Stomach (tissue), 9 donors: ENCODE data around the gene TAP1. TPM values are rescaled to one million over a fixed set of nuclear protein-coding genes. Genes with fewer than 3 reads are reported as not detected.
A peak's percentile ranks its signal among the peaks of the same experiment; 100 is the strongest.

Experiments used
- DNase-seq, 2 donors: peaks; one replicate each; pipeline versions ENCODE4 v3.0.0 to v3.0.0-alpha.2; 2013 to 2019
- H3K27ac ChIP-seq, 5 donors: fragments of 200-600 bp in 4 of 5; sonication (generic) in 4 of 5; one replicate each; pipeline ENCODE4 v1.5.1; 2013 to 2019; ENCODE audit warnings: mild to moderate bottlenecking in 1 of 5, moderate library complexity in 1 of 5
- H3K27me3 ChIP-seq, 3 donors: fragments of 200-600 bp; sonication (generic); one replicate each; pipeline ENCODE4 v1.5.1; 2017 to 2019; ENCODE audit warnings: mixed run types in 1 of 3
- H3K36me3 ChIP-seq, 4 donors: fragments of 200-600 bp; sonication (generic); 1 replicate in 3 of 4; 2 replicates in 1 of 4; pipeline ENCODE4 v1.5.1; 2016 to 2019
- H3K4me1 ChIP-seq, 4 donors: fragments of 200-600 bp; sonication (generic); one replicate each; pipeline ENCODE4 v1.5.1; 2016 to 2019
- H3K4me3 ChIP-seq, 4 donors: fragments of 200-600 bp; sonication (generic) in 3 of 4; one replicate each; pipeline ENCODE4 v1.5.1; 2016 to 2019; ENCODE audit warnings: mild to moderate bottlenecking in 1 of 4
- H3K9me3 ChIP-seq, 4 donors: fragments of 200-600 bp; sonication (generic); one replicate each; pipeline ENCODE4 v1.5.1; 2016 to 2019
- CTCF ChIP-seq, 7 experiments: fragments of 450-650 bp in 4 of 7; fragments of 200-600 bp in 3 of 7; sonication (generic) in 3 of 7; IDR thresholded peaks; one replicate each; pipeline ENCODE4 v1.5.1; 2016 to 2019; ENCODE audit warnings: antibody characterized with exemption in 7 of 7, control low read depth in 2 of 7, mild to moderate bottlenecking in 1 of 7
- EP300 ChIP-seq: sonication (generic); formaldehyde crosslinking; IDR thresholded peaks from one replicate; pipeline ENCODE4 v1.6.1; 2017; ENCODE audit warnings: antibody characterized with exemption
- POLR2A ChIP-seq, 4 donors: fragments of 450-650 bp; IDR thresholded peaks; one replicate each; pipeline ENCODE4 v1.6.1; 2016; ENCODE audit warnings: antibody characterized with exemption in 4 of 4, control low read depth in 2 of 4, mild to moderate bottlenecking in 1 of 4, moderate library complexity in 1 of 4
- POLR2AphosphoS5 ChIP-seq, 3 donors: sonication (generic); formaldehyde crosslinking; IDR thresholded peaks; one replicate each; pipeline ENCODE4 v1.6.1; 2016; ENCODE audit warnings: antibody characterized with exemption in 3 of 3
- WGBS, 5 donors: extraction: QIAGEN DNeasy Blood & Tissue Kit in 3 of 5; methylation state at CpG; one replicate each; pipeline versions ENCODE4 v1.1.5 to v1.1.7; 2013 to 2018; 5-methylcytosine and 5-hydroxymethylcytosine counted together
- intact Hi-C: fragments of 100-400 bp; cut with DNase I; formaldehyde crosslinking; loops from one replicate; pipeline ENCODE4 v1.15.1; 2023; ENCODE audit warnings: low total_unique reads
- polyA plus RNA-seq, 3 donors: library from polyadenylated mRNA; stranded (reverse); fragments of 200-250 nt; gene quantifications; one replicate each; pipeline ENCODE4 v1.2.3, GENCODE V29; 2013
- total RNA-seq, 5 donors: library from RNA; depleted of rRNA; stranded (reverse); fragments of >200 nt; gene quantifications; one replicate each; pipeline versions ENCODE4 v1.1.0 to v1.2.3, GENCODE V29; 2014 to 2016
- donor health status: healthy with polysubstance abuse.
- donor health status: Bipolar disorder and iron deficiency.
- donor health status: healthy.

TAP1 gene
- total and polyA plus RNA-seq, 8 donors, result 10.8 to 117 (median 25.3) TPM

GRCh38 chr6:32843331-32843978 is 10.0 kb downstream of the TAP1 start:
- DNase-seq, result no peak
- 5 to 9% (median 6%) methylated on average over 14 to 28 of the region's 28 CpGs for WGBS, 5 donors
- Histone ChIP-seq H3K9me3 (no peaks in the 10 kb centered on the region), H3K27me3 (no peaks in the 10 kb centered on the region), H3K4me3 (peak overlapping the region; percentile 61 to 80 (median 70)), H3K36me3 (peaks cover 20 to 62% (median 55%) of the 10 kb centered on the region in 4 donors), H3K27ac (peak overlapping the region; percentile 89 to 99 (median 96)), H3K4me1 (peaks cover 19 to 66% (median 47%) of the 10 kb centered on the region in 4 donors)
- TF ChIP-seq POLR2AphosphoS5 (IDR thresholded peaks at IDR 0.05) (no peak), CTCF (IDR thresholded peaks at IDR 0.05) (no peak), EP300 (no peak), POLR2A (IDR thresholded peaks at IDR 0.05) (no peak)
- intact Hi-C loops, result no loop called here

- peaks cover 22 to 62% (median 48%) of the 10 kb centered on the region in 4 donors for H3K4me1 ChIP-seq
- DNase-seq, result no peak
- WGBS, 5 donors, result 71 to 86% (median 75%) methylated on average over 8 of the region's 8 CpGs
- TF ChIP-seq EP300, result no peak
- TF ChIP-seq CTCF (IDR thresholded peaks at IDR 0.05), result no peak
- TF ChIP-seq POLR2AphosphoS5 (IDR thresholded peaks at IDR 0.05), result no peak
- TF ChIP-seq POLR2A (IDR thresholded peaks at IDR 0.05), result no peak
- H3K4me3 ChIP-seq, result peak overlapping the region in 3 of 4 donors; percentile 61 to 80 (median 73)
- intact Hi-C loops, result no loop called here
- H3K27ac ChIP-seq, result peak overlapping the region in 3 of 5 donors; percentile 93 to 99 (median 96)
- H3K27me3 ChIP-seq, result no peaks in the 10 kb centered on the region
- H3K36me3 ChIP-seq, result peaks cover 12 to 54% (median 48%) of the 10 kb centered on the region in 4 donors
- H3K9me3 ChIP-seq, result no peaks in the 10 kb centered on the region
These were observed 10.8 kb downstream of the TAP1 start for GRCh38 chr6:32842690-32843089.

GRCh38 chr6:32842021-32842650 is 11.4 kb downstream of the TAP1 start:
- no peaks in the 10 kb centered on the region for H3K9me3 ChIP-seq
- H3K36me3 ChIP-seq, result peaks cover 9 to 49% (median 42%) of the 10 kb centered on the region in 4 donors
- peak overlapping the region in 4 of 5 donors; percentile 21 to 99 (median 97) for H3K27ac ChIP-seq
- intact Hi-C loops, result no loop called here
- peaks cover 27 to 65% (median 52%) of the 10 kb centered on the region in 4 donors for H3K4me1 ChIP-seq
- no peak for DNase-seq
- TF ChIP-seq POLR2AphosphoS5 (IDR thresholded peaks at IDR 0.05) (no peak), EP300 (no peak), CTCF (IDR thresholded peaks at IDR 0.05) (no peak), POLR2A (IDR thresholded peaks at IDR 0.05) (no peak)
- WGBS, 5 donors, result 88 to 94% (median 91%) methylated on average over 6 of the region's 6 CpGs
- peak overlapping the region in 2 of 4 donors; percentile 61 to 73 for H3K4me3 ChIP-seq
- H3K27me3 ChIP-seq, result no peaks in the 10 kb centered on the region

- H3K27me3 ChIP-seq, result no peaks in the 10 kb centered on the region
- intact Hi-C loops, result no loop called here
- H3K4me1 ChIP-seq, result peaks cover 27 to 59% (median 43%) of the 10 kb centered on the region in 4 donors
- TF ChIP-seq POLR2A (IDR thresholded peaks at IDR 0.05), result no peak
- TF ChIP-seq POLR2AphosphoS5 (IDR thresholded peaks at IDR 0.05), result no peak
- no peak for TF ChIP-seq EP300
- no peak for TF ChIP-seq CTCF (IDR thresholded peaks at IDR 0.05)
- H3K36me3 ChIP-seq, result peaks cover 3 to 43% (median 31%) of the 10 kb centered on the region in 4 donors
- WGBS, 5 donors, result 78 to 88% (median 78%) methylated on average over 9 of the region's 9 CpGs
- no peak for DNase-seq
- H3K9me3 ChIP-seq, result no peaks in the 10 kb centered on the region
- H3K4me3 ChIP-seq, result peak overlapping the region in 1 of 4 donors; percentile 61
- H3K27ac ChIP-seq, result peak overlapping the region in 3 of 5 donors; percentile 34 to 98 (median 96)
These were observed 12.8 kb downstream of the TAP1 start for GRCh38 chr6:32840604-32841246.
